Gastroesophageal sphincter (tissue), 2 donors: ENCODE measurements around the gene UGCG.

Experiments
- EP300 ChIP-seq: sonication (generic); formaldehyde crosslinking; IDR thresholded peaks from one replicate; pipeline ENCODE4 v1.6.1; 2017; ENCODE audit warnings: antibody characterized with exemption, mild to moderate bottlenecking
- POLR2AphosphoS5 ChIP-seq: sonication (generic); formaldehyde crosslinking; IDR thresholded peaks from one replicate; pipeline ENCODE4 v1.6.1; 2017; ENCODE audit warnings: antibody characterized with exemption

DNA sequence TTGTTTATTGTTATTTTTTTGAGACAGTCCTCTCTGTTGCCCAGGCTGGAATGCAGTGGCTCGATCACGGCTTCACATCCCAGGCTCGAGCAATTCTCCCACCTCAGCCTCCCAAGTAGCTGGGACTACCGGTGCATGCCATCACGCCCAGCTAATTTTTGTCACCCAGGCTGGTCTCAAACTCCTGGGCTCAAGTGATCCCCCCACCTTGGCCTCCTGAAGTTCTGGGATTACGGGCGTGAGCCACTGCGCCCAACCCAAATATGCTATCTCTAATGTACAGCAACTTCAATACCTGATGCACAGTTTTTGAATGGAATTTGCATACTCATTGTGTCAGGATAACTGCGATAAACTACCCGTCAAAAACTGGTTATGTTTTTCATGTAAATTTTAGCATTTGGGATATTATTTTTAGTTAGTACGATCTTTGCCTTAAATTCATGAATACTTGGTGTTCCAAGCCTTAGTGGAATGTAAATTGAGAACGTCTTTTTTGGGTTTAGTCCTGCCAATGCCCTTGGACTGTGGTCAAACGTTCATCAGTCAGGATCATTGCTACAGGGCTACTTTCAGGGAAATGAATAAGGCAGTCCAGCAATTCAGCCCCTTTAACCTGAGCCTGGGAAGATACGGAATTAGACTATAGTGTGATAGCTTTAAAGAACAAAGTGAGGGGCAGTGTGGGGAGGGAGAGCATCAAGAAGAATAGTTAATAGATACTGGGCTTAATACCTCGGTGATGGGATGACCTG is 4.4 kb downstream of the UGCG start:
- TF ChIP-seq EP300 (no peak), POLR2AphosphoS5 (no peak)
